Lung microvascular endothelial cell (primary cell): ENCODE results near the gene PCIF1. TPM values are rescaled to one million over a fixed set of nuclear protein-coding genes. Genes with fewer than 3 reads are reported as not detected.
"Not testable (repeated sequence)": the region's sequence is repeated elsewhere in the genome, so short reads cannot be mapped to it uniquely, and the experiment has no call there.

Source experiments
- DNase-seq, 2 donors: peaks; one replicate each; pipeline versions ENCODE4 v3.0.0 to v3.0.0-alpha.2; 2010; ENCODE audit warnings: low read depth in 2 of 2
- total RNA-seq: library from RNA; depleted of rRNA; stranded (reverse); fragments of >200 nt; gene quantifications from 2 replicates; pipeline ENCODE4 v1.2.1, GENCODE V29; 2014

Gene PCIF1
- total RNA-seq, 1 donor from 2014 or later: 9.5 TPM

DNA sequence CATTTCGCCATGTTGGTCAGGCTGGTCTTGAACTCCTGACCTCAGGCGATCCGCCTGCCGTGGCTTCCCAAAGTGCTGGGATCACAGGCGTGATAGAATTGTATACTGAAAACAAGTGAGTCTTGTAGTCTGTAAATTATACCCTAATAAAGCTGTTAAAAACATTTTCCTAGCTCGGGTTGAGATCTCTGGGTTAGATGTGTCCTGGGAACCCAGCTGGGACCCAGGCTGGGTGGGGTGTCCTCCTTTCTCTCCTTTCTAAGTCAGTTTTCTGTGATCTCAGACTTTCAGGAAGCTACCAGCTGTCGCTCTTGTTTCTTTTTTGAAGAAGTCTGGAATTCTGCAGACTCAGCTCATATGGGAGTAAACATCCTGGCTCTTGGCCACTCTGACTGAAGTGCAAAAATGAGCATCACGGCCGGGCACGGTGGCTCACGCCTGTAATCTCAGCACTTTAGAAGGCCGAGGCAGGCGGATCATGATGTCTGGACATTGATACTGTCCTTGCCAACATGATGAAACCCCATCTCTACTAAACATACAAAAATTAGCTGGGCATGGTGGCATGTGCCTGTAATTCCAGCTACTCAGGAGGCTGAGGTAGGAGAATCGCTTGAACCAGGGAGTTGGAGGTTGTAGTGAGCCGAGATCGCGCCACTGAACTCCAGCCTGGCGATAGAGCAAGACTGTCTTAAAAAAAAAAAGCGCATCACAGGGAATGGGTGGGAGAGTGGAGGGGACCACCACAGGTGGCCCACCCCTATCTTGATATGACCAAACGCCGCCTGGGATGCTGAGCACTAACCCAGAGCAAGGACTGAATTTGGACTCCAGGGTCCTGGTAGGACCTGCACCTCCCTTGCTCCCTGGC is 9.9 kb upstream of the PCIF1 start:
- peak in 1 of 2 donors; percentile 70 for DNase-seq

DNA sequence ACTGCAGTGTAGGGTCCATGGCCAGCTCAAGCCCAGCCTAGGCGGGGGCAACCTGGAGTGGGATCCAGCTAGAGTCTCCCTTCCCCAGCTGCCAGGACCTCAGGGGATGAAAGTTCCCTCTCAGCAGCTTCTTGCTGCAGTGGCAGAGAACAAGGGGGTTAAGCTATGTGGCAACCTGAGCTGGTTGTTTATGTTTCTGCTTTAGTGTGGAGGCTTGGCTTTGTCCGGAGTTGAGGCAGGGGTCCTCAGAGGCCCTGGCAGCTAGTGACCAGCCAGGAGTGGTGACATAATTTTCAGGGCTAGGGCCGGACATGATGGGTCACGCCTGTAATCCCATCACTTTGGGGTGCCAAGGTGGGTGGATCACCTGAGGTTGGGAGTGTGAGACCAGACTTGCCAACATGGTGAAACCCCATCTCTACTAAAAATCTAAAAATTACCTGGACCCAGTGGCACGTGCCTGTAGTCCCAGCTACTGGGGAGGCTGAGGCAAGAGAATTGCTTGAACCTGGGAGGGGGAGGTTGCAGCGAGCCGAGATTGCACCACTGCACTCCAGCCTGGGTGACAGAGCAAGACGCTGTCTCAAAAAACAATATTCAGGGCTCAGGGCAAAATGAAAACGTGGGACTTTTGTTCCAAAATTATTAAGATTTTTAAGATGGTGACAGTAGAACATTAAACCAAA is 8.5 kb upstream of the PCIF1 start:
- no peak for DNase-seq

GRCh38 chr20:45926731-45927070 is 7.8 kb upstream of the PCIF1 start:
- DNase-seq: no peak

DNA sequence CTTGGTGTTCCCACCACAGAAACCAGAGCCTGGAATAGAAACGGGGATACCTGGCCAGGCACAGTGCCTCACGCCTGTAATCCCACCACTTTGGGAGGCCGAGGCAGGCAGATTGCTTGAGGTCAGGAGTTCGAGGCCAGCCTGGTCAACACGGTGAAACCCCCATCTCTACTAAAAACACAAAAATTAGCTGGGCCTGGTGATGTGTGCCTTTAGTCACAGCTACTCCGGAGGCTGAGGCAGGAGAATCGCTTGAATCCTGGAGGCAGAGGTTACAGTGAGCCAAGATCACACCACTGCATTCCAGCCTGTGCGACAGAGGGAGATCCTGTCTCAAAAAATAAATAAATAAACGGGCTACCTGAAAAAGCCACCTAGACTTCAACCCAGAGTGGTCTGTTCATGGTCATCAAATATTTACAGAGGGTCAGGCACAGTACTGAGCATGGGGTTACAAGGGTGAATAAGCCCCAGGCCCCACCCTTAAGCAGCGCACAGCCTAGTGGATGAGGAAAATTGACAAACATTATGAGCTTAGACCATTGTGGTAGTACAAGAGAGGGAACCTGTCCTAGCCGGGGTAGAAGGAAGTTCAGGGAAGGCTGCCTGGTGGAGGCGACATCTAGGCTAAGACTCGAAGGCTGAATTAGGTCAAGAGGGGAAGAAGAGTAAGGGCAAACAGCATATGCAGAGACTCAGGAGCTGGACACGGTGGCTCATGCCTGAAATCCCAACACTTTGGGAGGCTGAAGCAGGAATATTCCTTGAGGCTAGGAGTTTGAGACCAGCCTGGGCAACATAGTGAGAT is 7.2 kb upstream of the PCIF1 start:
- no peak for DNase-seq

DNA sequence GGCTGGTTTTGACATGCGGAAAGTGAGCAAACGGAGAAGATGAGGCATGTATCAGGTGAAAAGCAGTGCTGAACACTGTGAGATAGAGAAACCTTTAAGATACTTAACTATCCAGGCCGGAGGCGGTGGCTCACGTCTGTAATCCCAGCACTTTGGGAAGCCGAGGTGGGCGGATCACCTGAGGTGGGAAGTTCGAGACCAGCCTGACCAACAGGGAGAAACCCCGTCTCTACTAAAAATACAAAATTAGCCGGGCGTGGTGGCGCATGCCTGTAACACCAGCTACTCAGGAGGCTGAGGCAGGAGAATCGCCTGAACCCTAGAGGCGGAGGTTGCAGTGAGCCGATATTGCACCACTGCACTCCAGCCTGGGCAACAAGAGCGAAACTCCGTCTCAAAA is 2.8 kb upstream of the PCIF1 start:
- not testable (repeated sequence) for DNase-seq

DNA sequence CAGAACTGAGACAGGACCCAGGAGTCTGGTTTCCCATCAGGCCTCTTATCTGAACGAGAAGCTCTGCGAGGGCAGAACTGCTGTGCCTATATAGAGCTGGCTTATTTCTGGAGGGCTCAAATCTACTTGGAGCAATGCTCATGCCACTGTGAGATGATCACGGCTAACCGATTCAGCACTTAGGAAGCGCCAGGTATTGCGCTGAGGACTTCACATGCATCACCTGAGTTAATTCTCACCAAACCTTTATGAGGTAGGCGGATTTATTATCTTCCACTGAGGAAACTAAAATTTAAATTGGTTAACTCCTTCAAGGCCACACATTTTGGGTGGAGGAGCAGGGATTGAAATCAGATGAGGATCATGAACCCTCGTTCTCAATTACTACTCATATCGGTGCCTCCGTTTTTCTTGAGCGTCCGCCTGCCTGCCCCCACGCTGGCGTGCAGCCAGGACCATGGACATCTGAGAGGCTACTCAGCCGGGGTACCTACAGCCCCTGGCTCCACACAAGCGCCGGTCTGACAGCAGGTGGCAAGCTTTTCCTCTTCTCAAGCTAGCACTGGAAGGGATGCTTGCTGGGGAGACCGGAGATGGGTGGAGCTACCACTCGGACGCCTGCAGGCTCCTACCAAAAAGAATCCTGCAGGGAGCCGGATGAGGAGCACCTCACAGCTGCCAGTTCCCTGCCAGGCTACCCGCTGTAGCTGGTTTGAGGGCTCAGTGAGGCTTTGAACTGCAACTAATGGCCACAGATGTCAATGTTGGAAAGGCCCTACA is 1.0 kb upstream of the PCIF1 start:
- DNase-seq: peak; percentile 59 to 75

DNA sequence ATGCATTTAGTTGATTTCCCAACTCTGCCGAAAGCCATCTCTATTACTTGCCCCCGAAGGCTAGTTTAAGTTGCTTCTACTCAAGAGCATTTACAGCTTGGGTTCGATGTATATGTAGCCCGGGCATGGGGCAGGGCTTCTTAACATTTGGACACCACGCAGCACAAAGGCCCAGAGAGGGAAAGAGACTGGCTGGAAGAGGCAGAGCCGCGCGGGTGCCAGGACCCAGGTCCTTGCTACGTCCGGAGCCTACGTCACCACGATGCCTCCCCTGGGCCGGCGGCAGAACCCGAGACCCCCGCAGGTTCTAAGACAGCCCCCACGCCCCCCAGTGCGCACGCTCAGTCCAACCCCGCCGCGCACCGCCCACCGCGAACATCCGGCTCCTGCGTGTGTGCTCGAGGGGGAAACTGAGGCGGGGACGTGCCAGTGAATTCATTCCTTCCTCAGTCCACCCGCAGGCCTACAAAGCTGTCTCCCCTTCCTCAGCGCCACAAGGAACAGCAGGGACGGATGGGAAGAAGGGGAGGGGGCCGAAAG is 367 bp upstream of the PCIF1 start:
- peak in 1 of 2 donors; percentile 37 for DNase-seq

DNA sequence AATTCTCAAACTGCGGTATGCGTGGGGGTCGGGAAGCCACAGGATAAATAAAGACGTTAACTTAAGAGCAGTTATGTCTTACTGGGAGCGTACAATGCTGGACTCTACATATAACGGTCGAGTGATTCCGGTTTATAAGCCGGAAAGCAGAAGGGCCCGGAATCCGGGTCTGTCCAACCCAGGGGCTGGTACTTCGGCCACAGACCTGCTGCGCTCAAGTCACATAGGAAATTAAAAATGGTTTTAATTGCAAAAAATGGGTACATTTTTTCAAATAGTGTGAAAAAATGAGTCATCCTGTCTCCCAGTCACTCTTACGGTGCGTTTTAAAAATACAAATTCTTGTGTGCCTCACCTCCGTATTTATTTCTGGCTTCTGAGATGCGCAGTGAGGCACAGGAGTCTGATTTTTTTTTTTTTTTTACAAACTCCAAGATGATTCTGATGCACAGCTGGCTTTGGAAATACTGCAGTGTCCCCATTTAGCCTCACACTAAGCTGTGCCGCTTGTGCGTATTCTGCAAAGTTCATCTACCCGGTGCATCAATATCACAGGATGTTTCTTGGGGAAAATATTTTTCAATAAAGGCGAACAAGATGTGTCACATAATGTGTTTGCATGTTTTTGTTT is 1.0 kb downstream of the PCIF1 start:
- no peak for DNase-seq

DNA sequence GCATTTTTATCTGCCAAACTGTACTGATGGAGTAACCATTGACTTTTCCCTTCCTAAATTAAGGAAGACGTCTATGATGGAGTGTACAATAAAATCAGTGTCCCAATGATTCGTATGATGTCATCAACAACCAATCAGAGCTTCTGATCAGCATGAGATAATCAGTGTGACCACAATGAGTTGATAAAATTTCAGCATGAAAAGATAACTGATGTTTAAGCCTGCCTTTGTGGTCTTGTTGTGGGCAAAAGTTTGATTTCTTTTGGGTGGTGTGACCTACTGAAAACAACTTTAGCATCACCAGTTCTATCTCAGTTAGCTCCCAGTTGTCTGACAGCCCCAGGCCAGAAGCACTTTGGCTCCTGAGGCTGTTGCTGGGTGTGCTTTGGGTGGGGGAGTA is 3.3 kb downstream of the PCIF1 start:
- DNase-seq: no peak

GRCh38 chr20:45938727-45939438 is 4.4 kb downstream of the PCIF1 start:
- DNase-seq: no peak

GRCh38 chr20:45940053-45940452 is 5.6 kb downstream of the PCIF1 start:
- no peak for DNase-seq

DNA sequence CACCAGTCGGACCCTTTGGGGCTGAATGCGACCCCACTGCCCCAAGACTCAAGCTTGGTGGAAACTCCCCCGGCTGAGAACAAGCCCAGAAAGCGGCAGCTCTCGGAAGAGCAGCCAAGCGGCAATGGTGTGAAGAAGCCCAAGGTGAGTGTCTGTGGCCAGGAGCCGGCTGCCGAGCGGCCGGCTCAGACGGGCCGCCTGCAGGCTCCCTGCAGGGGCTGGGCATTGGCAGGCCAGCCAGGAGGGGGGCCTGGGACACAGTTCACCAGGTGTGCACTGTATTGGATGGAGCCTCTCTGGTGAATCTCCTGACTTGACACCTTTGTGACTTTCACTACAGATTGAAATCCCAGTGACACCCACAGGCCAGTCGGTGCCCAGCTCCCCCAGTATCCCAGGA is 6.0 kb downstream of the PCIF1 start:
- no peak for DNase-seq

DNA sequence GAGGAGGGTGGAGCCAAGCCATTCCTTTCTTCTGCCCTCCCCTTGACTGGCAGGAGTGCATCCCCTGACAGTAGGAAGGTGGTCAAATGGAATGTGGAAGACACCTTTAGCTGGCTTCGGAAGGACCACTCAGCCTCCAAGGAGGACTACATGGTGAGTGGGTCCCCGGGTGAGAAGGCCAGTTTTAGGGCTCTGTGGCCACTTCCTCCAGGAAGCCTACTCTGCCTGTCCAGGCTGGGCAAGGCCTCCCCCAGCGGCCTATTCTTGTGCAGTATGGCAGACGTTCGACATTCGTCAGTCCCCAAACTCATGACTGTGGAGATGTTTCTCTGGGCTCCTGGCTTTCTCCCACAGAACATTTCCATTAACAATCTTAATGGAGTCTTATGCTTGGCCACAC is 9.1 kb downstream of the PCIF1 start:
- no peak for DNase-seq

GRCh38 chr20:45944151-45944964 is 9.9 kb downstream of the PCIF1 start:
- DNase-seq: peak in 1 of 2 donors; percentile 27

DNA sequence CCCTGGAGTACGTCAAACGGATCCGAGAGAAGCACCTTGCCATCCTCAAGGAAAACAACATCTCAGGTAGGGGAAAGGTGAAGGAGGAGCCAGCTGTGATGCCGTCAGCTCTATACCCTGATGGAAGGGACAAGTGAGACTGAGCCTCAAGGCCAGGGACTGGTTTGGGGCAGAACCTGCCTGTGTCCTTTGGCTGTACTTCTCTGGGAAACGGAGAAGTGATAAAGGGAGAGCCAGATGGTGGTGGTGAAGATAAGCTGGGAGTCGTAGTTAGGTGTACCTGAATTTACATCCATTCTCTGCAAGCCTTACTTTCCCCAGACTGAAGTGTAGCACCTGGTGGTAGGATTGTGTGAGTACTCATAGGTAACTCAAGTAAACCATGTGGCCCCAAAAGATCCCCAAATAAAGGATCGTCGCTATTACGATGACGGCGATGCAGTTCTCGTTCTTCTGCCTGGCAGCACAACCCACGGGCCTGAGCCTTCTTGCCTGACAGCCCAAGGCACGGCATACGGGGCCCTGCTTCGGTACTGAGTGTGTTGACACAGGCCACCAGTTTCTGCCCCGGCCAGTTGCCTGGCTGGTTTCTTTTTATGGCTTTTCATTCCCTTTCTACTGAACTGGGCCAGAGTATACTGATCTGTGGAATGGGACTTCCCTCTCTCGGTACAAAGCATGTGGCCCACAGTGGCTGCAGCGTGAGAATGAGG is 10.6 kb downstream of the PCIF1 start:
- DNase-seq: no peak

- no peak for DNase-seq
Measured at GRCh38 chr20:45945678-45946148, 11.2 kb downstream of the PCIF1 start.

DNA sequence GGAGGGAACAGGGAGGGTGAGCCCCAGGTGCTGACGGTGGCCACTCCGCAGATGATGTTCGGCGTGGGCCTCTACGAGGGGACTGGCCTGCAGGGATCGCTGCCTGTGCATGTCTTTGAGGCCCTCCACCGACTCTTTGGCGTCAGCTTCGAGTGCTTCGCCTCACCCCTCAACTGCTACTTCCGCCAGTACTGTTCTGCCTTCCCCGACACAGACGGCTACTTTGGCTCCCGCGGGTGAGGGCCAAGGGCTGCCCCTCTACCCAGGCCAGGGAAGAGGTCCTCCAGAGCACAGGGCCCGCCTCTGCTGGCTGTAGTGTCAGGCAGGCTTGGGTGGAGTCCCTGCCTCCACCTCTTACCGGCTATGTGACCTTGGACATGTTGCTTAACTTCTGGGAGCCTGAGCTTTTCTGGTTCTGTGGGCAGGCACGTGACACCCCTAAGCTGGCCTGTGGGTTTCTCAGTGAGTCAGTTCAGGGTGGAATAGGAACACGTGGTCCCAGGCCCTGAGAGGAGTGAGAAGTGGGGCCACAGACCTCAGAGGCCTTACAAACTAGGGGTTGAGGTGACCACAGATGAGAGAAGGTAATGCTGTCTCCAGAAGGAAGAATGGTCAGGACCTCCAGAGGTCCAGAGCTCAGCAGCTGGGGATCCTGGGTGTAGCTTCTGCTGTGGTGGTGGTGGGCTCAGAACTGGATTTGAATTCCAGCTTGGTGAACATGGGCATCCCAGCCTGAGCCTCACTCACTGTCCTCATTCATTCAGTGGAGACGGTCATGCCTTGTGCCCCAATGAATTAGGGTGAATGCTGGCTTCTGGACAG is 11.9 kb downstream of the PCIF1 start:
- no peak for DNase-seq
